Subcutaneous adipose tissue (tissue), 4 donors: Measurements from ENCODE around the gene CETP. TPM values are rescaled to one million over a fixed set of nuclear protein-coding genes. Genes with fewer than 3 reads are reported as not detected.

Experiments
- CTCF ChIP-seq: fragments of 450-650 bp; IDR thresholded peaks from one replicate; pipeline ENCODE4 v1.5.1; 2016; ENCODE audit warnings: low read depth, mild to moderate bottlenecking, control low read depth, antibody characterized with exemption, moderate library complexity
- total RNA-seq, 4 donors: library from RNA; depleted of rRNA; stranded (reverse); fragments of >200 nt; gene quantifications; one replicate each; pipeline ENCODE4 v1.1.0, GENCODE V29; 2016

The CETP gene
- total RNA-seq, 4 donors from 2014 or later: 2.4 to 14.9 TPM; not detected in 2

GRCh38 chr16:56964243-56965148, 2.7 kb downstream of the CETP start:
- no peak for TF ChIP-seq CTCF

GRCh38 chr16:56965149-56966092, 3.7 kb downstream of the CETP start:
- TF ChIP-seq CTCF: no peak

GRCh38 chr16:56966093-56966475, 4.3 kb downstream of the CETP start:
- TF ChIP-seq CTCF: no peak

- TF ChIP-seq CTCF: no peak
These were observed 6.0 kb downstream of the CETP start for GRCh38 chr16:56967733-56968132.

GRCh38 chr16:56969769-56970168, 8.0 kb downstream of the CETP start:
- TF ChIP-seq CTCF: no peak

- no peak for TF ChIP-seq CTCF
These were observed 9.4 kb downstream of the CETP start for GRCh38 chr16:56970934-56971767.
